GM12878 (cell line): ENCODE results near the gene CHD9. TPM values are rescaled to one million over a fixed set of nuclear protein-coding genes. Genes with fewer than 3 reads are reported as not detected.

Experiments used
- EED ChIP-seq: sonication (generic); IDR thresholded peaks from 2 replicates; pipeline ENCODE4 v1.6.1; 2016; ENCODE audit warnings: antibody characterized with exemption, low read depth
- ETV6 ChIP-seq, 2 experiments: fragments of 450-650 bp in 1 of 2; IDR thresholded peaks in 1 of 2; conservative IDR thresholded peaks in 1 of 2; 2 replicates each; pipeline ENCODE4 v1.6.1; 2014; ENCODE audit warnings: antibody characterized with exemption in 1 of 2, borderline replicate concordance in 1 of 2, low read depth in 1 of 2, mild to moderate bottlenecking in 1 of 2, moderate library complexity in 1 of 2
- EZH2 ChIP-seq: IDR thresholded peaks from 2 replicates; pipeline ENCODE4 v1.6.1; 2012; ENCODE audit warnings: low read depth, mild to moderate bottlenecking, control low read depth, inconsistent platforms, low read length, borderline replicate concordance; ENCODE audit not compliant: control insufficient read depth
- HDAC2 ChIP-seq: fragments of 200-600 bp; sonication (generic); IDR thresholded peaks from 2 replicates; pipeline ENCODE4 v1.6.1; 2017
- MEF2A ChIP-seq: IDR thresholded peaks from 2 replicates; pipeline ENCODE4 v1.6.1; 2011; ENCODE audit warnings: low read depth, mild to moderate bottlenecking, low read length, moderate library complexity; ENCODE audit not compliant: insufficient read depth
- MEF2B ChIP-seq: fragments of 450-650 bp; IDR thresholded peaks from 2 replicates; pipeline ENCODE4 v1.6.1; 2018; ENCODE audit warnings: mild to moderate bottlenecking, moderate library complexity; ENCODE audit not compliant: partially characterized antibody, poor library complexity, severe bottlenecking
- PAX8 ChIP-seq: fragments of 450-650 bp; IDR thresholded peaks from 2 replicates; pipeline ENCODE4 v1.6.1; 2017; ENCODE audit warnings: mild to moderate bottlenecking, moderate library complexity
- RCOR1 ChIP-seq: conservative IDR thresholded peaks from 2 replicates; pipeline ENCODE4 v1.6.1; 2012; ENCODE audit warnings: low read depth, low read length, improper control_type of control experiment
- RUNX3 ChIP-seq: IDR thresholded peaks from 2 replicates; pipeline ENCODE4 v1.6.1; 2012; ENCODE audit warnings: low read length, inconsistent platforms
- SP1 ChIP-seq: IDR thresholded peaks from one replicate; pipeline ENCODE4 v1.6.1; 2011; ENCODE audit warnings: low read depth, low read length
- STAT3 ChIP-seq: IDR thresholded peaks from 2 replicates; pipeline ENCODE4 v1.6.1; 2011; ENCODE audit warnings: low read depth, low read length, improper control_type of control experiment
- TAF1 ChIP-seq: IDR thresholded peaks from 2 replicates; pipeline ENCODE4 v1.6.1; 2011; ENCODE audit warnings: mild to moderate bottlenecking, low read depth, low read length, borderline replicate concordance
- TCF12 ChIP-seq: IDR thresholded peaks from 2 replicates; pipeline ENCODE4 v1.6.1; 2011; ENCODE audit warnings: low read depth, mild to moderate bottlenecking, low read length
- TCF7 ChIP-seq: IDR thresholded peaks from 2 replicates; pipeline ENCODE4 v1.6.1; 2014; ENCODE audit warnings: antibody characterized with exemption, borderline replicate concordance
- polyA plus RNA-seq, 11 experiments: library from polyadenylated mRNA; depleted of rRNA in 4 of 11; unstranded in 6 of 11; stranded (reverse) in 5 of 11; fragments of >200 nt; fragmentation: Nextera tagmentation in 4 of 11; fragmentation: Illumina TruSeq in 1 of 11; extraction: Ambion mirVana in 4 of 11; extraction: Trizol in 1 of 11; gene quantifications; 1 replicate in 1 of 11; 2 replicates in 10 of 11; pipeline versions ENCODE4 v1.2.1 to v1.2.3, GENCODE V29; 2011 to 2016; ENCODE audit warnings: inconsistent platforms in 2 of 11, missing spikeins in 2 of 11, low read depth in 1 of 11
- total RNA-seq, 4 experiments: library from RNA; depleted of rRNA in 3 of 4; stranded (reverse); fragments of >200 nt in 3 of 4; fragmentation: Illumina TruSeq in 1 of 4; extraction: Trizol in 1 of 4; gene quantifications; 2 replicates each; pipeline versions ENCODE4 v1.2.1 to v1.2.3, GENCODE V29; 2013 to 2021
- TF ChIP-seq, protein P1 (sequence below): fragments of 450-650 bp; conservative IDR thresholded peaks from 2 replicates; pipeline ENCODE4 v1.6.1; 2017; ENCODE audit warnings: mild to moderate bottlenecking, moderate library complexity
- TF ChIP-seq, protein P2 (sequence below): fragments of 450-650 bp; IDR thresholded peaks from 2 replicates; pipeline ENCODE4 v1.6.1; 2018; ENCODE audit warnings: borderline replicate concordance, mild to moderate bottlenecking; ENCODE audit not compliant: partially characterized antibody
- TF ChIP-seq, protein P3 (sequence below): fragments of 150-350 bp; IDR thresholded peaks from 2 replicates; pipeline ENCODE4 v1.6.1; 2014; ENCODE audit warnings: mild to moderate bottlenecking, low read depth, low read length
- TF ChIP-seq, protein P4 (sequence below): IDR thresholded peaks from 2 replicates; pipeline ENCODE4 v1.6.1; 2011; ENCODE audit warnings: low read depth, low read length, improper control_type of control experiment, borderline replicate concordance
- TF ChIP-seq, protein P5 (sequence below): fragments of 150-350 bp; IDR thresholded peaks from 2 replicates; pipeline ENCODE4 v1.6.1; 2016; ENCODE audit warnings: low read depth, low read length

Gene CHD9
- total and polyA plus RNA-seq, 10 of the 15 experiments (the other 5 are each of a cell fraction or from before 2014, with no cell fraction given) = 29.2 to 95.7 (median 54.3) TPM

DNA sequence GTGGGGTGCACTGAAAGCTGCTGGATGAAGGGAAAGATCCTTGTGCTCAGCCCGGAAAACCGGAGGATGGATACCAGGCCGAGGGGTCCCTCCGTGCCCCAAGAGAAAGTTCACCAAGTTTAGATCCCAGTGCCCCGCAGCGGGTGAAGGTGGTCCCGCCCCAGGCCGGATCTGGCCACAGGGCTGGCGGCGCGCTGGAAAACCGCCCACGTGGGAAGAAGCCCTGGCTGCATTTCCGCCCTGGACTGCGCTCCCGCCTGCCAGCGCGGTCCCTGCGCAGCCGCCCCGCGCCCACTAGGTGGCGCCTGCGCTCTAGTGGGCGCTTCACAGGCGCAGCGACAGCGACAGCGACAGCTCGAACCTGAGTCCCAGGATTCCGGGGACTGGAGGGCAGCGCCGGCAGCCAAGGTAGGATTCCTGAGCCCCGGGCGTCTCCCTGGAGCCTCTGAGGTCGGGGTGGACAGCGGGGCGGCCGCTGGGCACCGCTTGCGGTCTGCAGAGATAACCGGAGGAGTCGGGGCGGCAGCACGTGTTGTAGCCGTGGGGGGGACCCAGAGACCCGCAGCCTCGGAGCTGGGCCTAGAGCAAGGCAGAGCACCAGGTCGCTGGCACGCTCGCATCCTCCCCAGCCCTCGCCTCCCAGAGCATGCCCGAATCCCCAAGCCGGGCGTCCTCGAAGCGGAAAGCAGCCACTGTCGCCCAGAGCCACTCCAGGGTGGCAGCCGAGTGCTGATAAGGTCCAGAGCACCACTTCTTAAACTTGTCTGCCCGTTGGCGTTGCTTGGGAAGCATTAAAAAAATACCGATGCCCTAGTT lies at the start of gene CHD9 (continued):
- TF ChIP-seq, protein P1, sequence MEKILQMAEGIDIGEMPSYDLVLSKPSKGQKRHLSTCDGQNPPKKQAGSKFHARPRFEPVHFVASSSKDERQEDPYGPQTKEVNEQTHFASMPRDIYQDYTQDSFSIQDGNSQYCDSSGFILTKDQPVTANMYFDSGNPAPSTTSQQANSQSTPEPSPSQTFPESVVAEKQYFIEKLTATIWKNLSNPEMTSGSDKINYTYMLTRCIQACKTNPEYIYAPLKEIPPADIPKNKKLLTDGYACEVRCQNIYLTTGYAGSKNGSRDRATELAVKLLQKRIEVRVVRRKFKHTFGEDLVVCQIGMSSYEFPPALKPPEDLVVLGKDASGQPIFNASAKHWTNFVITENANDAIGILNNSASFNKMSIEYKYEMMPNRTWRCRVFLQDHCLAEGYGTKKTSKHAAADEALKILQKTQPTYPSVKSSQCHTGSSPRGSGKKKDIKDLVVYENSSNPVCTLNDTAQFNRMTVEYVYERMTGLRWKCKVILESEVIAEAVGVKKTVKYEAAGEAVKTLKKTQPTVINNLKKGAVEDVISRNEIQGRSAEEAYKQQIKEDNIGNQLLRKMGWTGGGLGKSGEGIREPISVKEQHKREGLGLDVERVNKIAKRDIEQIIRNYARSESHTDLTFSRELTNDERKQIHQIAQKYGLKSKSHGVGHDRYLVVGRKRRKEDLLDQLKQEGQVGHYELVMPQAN = peak; percentile 91
- TF ChIP-seq EED = peak; percentile 93
- TF ChIP-seq, protein P2, sequence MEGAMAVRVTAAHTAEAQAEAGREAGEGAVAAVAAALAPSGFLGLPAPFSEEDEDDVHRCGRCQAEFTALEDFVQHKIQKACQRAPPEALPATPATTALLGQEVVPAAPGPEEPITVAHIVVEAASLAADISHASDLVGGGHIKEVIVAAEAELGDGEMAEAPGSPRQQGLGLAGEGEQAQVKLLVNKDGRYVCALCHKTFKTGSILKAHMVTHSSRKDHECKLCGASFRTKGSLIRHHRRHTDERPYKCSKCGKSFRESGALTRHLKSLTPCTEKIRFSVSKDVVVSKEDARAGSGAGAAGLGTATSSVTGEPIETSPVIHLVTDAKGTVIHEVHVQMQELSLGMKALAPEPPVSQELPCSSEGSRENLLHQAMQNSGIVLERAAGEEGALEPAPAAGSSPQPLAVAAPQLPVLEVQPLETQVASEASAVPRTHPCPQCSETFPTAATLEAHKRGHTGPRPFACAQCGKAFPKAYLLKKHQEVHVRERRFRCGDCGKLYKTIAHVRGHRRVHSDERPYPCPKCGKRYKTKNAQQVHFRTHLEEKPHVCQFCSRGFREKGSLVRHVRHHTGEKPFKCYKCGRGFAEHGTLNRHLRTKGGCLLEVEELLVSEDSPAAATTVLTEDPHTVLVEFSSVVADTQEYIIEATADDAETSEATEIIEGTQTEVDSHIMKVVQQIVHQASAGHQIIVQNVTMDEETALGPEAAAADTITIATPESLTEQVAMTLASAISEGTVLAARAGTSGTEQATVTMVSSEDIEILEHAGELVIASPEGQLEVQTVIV = no peak
- TF ChIP-seq RUNX3 = no peak; the same call in 1 of the 2 replicates
- TF ChIP-seq EZH2 = no peak
- peak; percentile 31 for TF ChIP-seq MEF2B
- TF ChIP-seq TCF7 = no peak
- TF ChIP-seq SP1 = no peak
- TF ChIP-seq TCF12 = 0 out of 2 replicates have a peak, but pooled peaks have one; percentile 37
- 0 out of 2 replicates have a peak, but pooled peaks have one; percentile 12 for TF ChIP-seq MEF2A
- TF ChIP-seq, protein P3, sequence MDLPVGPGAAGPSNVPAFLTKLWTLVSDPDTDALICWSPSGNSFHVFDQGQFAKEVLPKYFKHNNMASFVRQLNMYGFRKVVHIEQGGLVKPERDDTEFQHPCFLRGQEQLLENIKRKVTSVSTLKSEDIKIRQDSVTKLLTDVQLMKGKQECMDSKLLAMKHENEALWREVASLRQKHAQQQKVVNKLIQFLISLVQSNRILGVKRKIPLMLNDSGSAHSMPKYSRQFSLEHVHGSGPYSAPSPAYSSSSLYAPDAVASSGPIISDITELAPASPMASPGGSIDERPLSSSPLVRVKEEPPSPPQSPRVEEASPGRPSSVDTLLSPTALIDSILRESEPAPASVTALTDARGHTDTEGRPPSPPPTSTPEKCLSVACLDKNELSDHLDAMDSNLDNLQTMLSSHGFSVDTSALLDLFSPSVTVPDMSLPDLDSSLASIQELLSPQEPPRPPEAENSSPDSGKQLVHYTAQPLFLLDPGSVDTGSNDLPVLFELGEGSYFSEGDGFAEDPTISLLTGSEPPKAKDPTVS = no peak
- TF ChIP-seq TAF1 = no peak
- no peak for TF ChIP-seq STAT3
- no peak; a peak in 1 of 4 replicates for TF ChIP-seq ETV6 (conservative IDR thresholded peaks at IDR 0.05 in 1 of 2, IDR thresholded peaks at IDR 0.05 in 1 of 2; ENCODE audit: borderline replicate concordance in 1 of 2, low read depth in 1 of 2)
- no peak for TF ChIP-seq HDAC2
- TF ChIP-seq, protein P4, sequence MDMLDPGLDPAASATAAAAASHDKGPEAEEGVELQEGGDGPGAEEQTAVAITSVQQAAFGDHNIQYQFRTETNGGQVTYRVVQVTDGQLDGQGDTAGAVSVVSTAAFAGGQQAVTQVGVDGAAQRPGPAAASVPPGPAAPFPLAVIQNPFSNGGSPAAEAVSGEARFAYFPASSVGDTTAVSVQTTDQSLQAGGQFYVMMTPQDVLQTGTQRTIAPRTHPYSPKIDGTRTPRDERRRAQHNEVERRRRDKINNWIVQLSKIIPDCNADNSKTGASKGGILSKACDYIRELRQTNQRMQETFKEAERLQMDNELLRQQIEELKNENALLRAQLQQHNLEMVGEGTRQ = no peak; the same call in 1 of the 2 replicates
- TF ChIP-seq PAX8 = no peak
- TF ChIP-seq RCOR1 = no peak
- TF ChIP-seq, protein P5, sequence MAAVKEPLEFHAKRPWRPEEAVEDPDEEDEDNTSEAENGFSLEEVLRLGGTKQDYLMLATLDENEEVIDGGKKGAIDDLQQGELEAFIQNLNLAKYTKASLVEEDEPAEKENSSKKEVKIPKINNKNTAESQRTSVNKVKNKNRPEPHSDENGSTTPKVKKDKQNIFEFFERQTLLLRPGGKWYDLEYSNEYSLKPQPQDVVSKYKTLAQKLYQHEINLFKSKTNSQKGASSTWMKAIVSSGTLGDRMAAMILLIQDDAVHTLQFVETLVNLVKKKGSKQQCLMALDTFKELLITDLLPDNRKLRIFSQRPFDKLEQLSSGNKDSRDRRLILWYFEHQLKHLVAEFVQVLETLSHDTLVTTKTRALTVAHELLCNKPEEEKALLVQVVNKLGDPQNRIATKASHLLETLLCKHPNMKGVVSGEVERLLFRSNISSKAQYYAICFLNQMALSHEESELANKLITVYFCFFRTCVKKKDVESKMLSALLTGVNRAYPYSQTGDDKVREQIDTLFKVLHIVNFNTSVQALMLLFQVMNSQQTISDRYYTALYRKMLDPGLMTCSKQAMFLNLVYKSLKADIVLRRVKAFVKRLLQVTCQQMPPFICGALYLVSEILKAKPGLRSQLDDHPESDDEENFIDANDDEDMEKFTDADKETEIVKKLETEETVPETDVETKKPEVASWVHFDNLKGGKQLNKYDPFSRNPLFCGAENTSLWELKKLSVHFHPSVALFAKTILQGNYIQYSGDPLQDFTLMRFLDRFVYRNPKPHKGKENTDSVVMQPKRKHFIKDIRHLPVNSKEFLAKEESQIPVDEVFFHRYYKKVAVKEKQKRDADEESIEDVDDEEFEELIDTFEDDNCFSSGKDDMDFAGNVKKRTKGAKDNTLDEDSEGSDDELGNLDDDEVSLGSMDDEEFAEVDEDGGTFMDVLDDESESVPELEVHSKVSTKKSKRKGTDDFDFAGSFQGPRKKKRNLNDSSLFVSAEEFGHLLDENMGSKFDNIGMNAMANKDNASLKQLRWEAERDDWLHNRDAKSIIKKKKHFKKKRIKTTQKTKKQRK = no peak
